GM18909 (cell line): ENCODE measurements around the gene TRAF3IP1.
"Not testable (repeated sequence)": the region's sequence is repeated elsewhere in the genome, so short reads cannot be mapped to it uniquely, and the experiment has no call there.

Source experiments
- ATAC-seq: cut with Tn5 transposase; IDR thresholded peaks from one replicate; pipeline ENCODE4 v1.9.1; 2021; ENCODE audit warnings: mild to moderate bottlenecking; ENCODE audit not compliant: unreplicated experiment, poor library complexity

Gene TRAF3IP1

GRCh38 chr2:238306672-238306998 lies 13.7 kb upstream of the TRAF3IP1 start:
- ATAC-seq, result no peak

- no peak for ATAC-seq
Measured at GRCh38 chr2:238308177-238308576, 12.1 kb upstream of the TRAF3IP1 start.

- ATAC-seq, result not testable (repeated sequence)
Measured at GRCh38 chr2:238310721-238311120, 9.6 kb upstream of the TRAF3IP1 start.

- no peak for ATAC-seq
Measured at GRCh38 chr2:238313289-238313990, 6.9 kb upstream of the TRAF3IP1 start.

- no peak for ATAC-seq
Measured at GRCh38 chr2:238313991-238314350, 6.3 kb upstream of the TRAF3IP1 start.

GRCh38 chr2:238314576-238314975 lies 5.7 kb upstream of the TRAF3IP1 start:
- no peak for ATAC-seq

- ATAC-seq, result no peak
Measured at GRCh38 chr2:238315031-238315595, 5.2 kb upstream of the TRAF3IP1 start.

GRCh38 chr2:238320648-238321281 lies 447 bp downstream of the TRAF3IP1 start:
- ATAC-seq, result peak; percentile 36

- no peak for ATAC-seq
Measured at GRCh38 chr2:238321467-238321866, 1.1 kb downstream of the TRAF3IP1 start.

GRCh38 chr2:238322001-238322411 lies 1.7 kb downstream of the TRAF3IP1 start:
- ATAC-seq, result no peak

- ATAC-seq, result not testable (repeated sequence)
Measured at GRCh38 chr2:238324248-238324647, 3.9 kb downstream of the TRAF3IP1 start.

GRCh38 chr2:238325694-238326093 lies 5.4 kb downstream of the TRAF3IP1 start:
- ATAC-seq, result no peak

- no peak for ATAC-seq
Measured at GRCh38 chr2:238326801-238327365, 6.6 kb downstream of the TRAF3IP1 start.

GRCh38 chr2:238327751-238328150 lies 7.4 kb downstream of the TRAF3IP1 start:
- no peak for ATAC-seq

GRCh38 chr2:238330391-238330790 lies 10.1 kb downstream of the TRAF3IP1 start:
- no peak for ATAC-seq

- ATAC-seq, result no peak
Measured at GRCh38 chr2:238331916-238332315, 11.6 kb downstream of the TRAF3IP1 start.

GRCh38 chr2:238334885-238335284 lies 14.6 kb downstream of the TRAF3IP1 start:
- no peak for ATAC-seq

GRCh38 chr2:238335591-238335990 lies 15.3 kb downstream of the TRAF3IP1 start:
- not testable (repeated sequence) for ATAC-seq

- no peak for ATAC-seq
Measured at GRCh38 chr2:238336151-238336550, 15.8 kb downstream of the TRAF3IP1 start.

- no peak for ATAC-seq
Measured at GRCh38 chr2:238336793-238337444, 16.6 kb downstream of the TRAF3IP1 start.

- no peak for ATAC-seq
Measured at GRCh38 chr2:238337846-238338245, 17.5 kb downstream of the TRAF3IP1 start.
